Activated T-cell treated with anti-CD3 and anti-CD28 coated beads for 4 hours (primary cell): ENCODE results near the gene NRP1.
"Not testable (repeated sequence)": the region's sequence is repeated elsewhere in the genome, so short reads cannot be mapped to it uniquely, and the experiment has no call there.

ENCODE experiments used
- DNase-seq: peaks from one replicate; pipeline ENCODE4 v3.0.0-alpha.2; 2020

NRP1 gene

DNA sequence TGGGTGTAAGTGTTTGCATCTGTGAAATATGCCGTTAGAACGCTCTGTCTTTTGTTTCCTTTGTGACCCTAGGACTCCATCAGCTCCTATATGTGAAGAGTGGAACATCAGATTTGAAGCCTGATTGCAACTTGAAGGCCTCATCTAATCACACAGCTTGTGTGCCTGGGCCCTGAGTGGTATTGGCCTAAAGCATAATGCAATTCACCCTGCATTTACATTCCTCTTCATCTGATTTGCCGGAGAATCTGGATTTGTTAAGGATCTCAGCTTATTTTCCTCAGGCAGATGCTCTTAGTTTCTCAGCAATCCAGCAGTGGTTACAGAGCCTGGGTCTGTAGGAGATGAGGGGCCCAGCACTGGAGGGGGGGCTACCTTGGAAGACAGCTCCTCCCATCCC lies 193.2 kb downstream of the NRP1 start:
- DNase-seq = no peak

DNA sequence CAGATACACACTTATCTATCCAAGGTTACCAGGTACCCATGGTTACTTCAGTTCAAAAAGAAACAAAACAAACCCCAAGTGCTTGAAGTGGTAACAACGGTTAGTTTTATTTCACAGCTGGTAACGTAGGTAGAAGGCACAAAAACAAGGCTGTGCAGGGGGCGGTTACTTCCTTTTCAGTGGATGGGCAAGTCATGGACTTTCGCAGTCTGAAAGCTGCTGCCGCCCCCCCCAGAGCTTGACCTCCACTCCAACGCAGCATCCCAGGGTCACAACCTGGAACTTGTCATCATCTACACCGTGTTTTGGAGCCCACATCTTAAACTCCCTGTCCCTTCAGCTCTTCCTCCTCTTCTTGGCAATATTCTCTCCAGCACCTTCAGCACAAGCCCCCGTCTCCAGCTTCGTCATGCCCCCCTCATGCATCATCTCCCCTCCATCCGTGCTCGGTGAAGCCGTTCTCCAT lies 195.3 kb downstream of the NRP1 start:
- DNase-seq = peak; percentile 46

DNA sequence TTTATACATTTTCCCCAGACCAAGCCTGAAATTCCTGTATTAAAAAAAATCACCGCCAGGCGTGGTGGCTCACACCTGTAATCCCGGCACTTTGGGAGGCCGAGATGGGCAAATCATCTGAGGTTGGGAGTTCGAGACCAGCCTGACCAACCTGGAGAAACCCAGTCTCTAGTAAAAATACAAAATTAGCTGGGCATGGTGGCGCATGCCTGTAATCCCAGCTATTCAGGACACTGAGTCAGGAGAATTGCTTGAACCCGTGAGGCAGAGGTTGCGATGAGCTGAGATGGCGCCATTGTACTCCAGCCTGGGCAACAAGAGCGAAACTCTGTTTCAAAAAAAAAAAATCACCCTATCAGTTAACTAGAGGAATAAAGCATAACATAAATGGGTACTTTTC lies 195.8 kb downstream of the NRP1 start:
- DNase-seq = not testable (repeated sequence)

DNA sequence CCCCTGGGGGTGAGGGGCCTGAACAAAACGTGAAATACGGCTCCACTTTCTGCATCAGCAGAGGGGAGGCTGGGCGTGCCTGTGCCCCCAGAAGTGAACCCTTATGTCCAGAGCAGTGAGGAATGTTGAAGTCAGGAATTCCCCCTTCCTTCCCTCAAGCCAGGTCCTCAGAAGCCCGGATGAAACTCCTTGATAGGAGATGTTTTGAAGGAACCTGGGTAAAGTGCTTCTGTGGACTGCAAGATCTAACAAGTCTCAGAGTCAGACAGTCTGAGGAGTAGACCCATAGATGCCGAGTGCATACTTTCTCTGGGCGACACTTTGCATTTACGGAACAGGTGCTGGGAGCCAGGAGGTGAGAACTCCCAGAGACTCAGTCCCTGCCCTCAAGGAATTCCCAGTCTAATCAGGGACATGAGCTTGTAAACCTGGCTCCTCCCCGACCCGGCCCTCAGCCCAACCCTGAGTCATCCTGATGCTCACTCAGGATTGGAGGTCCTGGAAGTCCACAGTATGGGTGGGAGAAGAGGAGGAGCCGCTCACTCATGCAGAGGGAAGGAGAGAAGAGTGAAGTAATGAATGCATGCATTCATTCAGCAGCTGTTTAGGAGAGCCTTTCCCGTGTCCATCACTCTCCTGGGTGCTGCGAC lies 197.0 kb downstream of the NRP1 start:
- no peak for DNase-seq

DNA sequence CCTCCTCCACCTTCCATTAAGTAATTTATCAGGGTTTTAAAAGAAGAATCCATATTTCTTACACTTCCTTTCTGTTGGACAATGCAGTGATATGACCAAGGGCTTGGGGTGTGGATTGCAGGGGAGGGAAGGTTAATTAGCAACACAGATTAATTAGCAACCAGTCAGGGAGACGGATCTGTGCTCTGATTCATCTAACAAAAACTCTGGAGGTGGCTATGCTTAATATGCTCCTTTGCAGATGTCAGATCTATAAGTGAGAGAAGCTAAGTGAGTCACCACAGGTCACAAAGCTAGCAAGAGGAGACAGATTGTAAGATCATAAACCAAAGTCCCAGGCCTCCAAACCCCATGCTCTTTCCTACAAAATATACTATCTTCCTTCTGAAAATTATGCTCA lies 197.7 kb downstream of the NRP1 start:
- DNase-seq = no peak

DNA sequence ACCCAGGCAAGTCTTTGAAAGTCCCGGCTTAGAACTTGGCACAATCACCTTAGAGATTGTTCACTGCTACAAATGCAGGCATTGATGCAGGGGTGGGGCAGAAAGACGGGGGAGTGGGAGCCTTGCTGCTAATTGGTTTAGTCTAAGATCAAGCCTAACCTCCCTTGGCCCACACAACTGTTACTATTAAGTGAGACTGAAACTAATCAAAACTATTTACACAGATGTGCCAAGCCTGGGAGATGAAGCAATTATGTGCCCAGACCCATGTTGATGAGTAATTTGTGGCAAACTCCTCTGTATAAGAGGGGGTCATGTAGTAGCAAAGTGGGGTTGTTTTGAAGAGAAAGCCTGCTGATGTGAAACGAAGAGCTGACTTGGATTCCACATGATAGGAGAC lies 198.2 kb downstream of the NRP1 start:
- no peak for DNase-seq

DNA sequence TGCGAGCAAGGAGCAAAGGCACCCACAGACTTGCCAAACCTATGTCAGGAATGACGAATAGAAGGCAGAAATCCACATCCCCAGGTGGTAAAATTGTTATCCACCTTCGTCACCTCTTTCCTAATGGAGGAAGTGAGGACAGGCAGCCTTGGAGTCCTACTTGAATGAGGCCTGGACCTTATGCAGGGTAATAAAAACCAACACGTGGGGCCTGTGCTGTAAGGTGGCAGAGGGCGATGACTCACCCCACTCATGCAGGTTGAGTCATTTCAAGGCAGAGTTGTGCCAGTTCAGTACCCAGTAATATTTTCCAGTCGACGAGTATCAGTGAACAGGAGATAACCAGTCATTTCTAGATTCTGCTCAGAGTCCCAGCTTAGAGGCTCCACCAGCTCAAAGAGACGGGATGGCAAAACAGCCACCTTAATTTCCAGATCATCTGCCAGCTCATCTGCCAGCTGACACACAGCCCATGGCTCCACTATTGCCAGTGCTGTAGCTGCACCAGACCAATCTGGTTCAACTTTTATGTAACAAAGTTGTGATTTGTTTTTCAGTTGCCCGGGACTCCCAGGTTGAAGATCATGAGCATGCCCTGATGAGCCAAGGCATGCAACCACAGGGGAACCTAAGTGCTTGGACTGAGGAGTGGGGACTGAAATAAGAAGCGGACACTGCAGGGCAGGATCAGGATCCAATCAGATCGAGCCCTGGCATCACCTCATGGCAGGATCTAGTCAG lies 200.3 kb downstream of the NRP1 start:
- DNase-seq = peak; percentile 67

DNA sequence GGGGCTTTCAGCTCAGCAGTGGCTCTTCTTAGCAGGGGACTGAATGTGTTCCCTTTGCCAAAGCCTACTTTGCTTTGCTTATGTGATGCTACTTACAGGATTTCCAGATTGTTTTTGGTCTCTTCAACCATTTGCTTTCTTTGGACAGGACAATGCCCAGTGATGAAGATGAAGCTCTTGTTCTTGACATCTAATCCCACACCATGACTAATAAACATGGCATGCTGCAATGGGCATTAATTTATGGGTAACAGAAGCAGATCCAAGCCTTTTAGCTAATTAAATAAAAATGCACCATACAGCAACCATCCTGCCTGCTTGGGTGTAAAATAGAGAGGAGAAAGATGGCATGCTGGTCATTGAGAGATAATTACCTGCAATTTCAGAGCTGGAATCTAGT lies 200.9 kb downstream of the NRP1 start:
- DNase-seq = no peak

DNA sequence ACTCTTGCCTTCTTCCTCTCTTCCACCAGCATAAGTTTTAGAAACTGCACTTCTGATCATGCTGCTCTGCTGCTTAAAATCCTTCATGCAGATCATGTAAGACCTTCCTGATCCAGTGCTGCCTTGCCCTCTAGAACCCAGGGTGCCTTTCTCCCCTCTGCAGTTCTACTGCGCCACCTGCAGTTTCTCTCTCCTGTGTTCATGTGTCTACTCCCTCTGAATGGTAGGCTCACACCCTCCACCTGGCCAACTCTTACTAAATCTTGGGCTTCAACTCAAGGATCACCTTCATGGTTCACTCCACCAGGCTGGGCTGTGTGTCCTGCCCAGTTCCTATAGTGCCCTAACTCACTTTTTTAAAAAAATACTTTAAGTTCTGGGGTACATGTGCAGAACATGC lies 201.8 kb downstream of the NRP1 start:
- no peak for DNase-seq

DNA sequence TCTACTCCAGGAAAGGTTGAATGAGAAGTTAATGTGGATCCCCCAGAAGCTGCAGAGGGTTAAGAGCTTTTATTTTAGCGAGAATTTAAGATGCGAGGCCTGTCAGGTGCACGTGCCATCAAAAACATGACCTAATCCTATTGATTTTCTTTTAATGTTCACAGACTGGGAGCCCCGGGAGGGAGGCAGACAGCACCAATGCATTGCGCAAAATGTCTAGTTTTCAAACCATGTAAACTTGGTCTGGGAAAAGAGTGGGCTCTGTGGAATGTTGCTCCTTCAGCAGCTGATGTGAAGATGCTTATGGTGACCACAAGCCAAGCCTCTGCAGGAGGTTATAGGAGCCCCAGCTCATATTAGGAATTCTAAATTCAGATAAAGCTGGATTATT lies 204.5 kb downstream of the NRP1 start:
- DNase-seq = no peak

DNA sequence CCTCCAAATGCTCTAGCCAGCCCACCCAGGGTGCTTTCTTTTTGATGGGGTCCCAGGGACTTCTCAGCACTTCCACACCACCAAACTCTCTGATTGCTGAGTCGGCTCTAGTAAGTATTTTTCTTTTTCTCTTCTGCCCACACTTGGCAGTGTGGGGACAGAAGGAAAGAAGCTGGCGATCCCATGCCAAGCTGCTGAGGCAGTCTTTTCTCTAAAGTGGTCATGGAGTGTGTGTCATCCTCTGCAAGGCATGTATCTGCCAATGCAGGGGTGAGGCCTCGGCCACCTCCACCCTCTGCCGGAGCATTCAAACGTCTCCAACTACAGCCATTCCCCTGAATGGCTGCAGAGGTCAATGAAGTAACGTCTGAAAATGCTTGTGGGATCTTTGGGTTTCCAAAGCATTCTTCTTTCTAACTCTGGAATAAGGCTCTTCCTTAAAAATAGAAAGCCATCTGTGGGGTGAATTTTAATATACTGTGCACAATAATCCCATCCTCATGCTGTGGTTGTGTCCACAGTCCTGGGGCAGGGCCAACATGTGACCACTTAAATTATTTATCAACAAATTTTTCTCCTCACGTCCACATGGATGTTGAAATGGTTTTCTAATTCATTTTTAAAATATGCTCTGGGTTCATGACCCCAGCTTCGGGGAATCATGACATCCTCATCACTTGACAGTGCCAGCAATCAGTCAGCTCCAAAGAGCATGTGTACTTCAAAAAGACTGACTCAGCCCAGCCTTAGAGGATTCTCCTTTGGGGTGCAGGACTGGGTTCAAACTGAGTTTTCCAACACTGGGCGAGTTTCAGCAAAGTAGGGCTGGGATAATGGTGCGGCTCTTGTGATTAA lies 205.1 kb downstream of the NRP1 start:
- no peak for DNase-seq

DNA sequence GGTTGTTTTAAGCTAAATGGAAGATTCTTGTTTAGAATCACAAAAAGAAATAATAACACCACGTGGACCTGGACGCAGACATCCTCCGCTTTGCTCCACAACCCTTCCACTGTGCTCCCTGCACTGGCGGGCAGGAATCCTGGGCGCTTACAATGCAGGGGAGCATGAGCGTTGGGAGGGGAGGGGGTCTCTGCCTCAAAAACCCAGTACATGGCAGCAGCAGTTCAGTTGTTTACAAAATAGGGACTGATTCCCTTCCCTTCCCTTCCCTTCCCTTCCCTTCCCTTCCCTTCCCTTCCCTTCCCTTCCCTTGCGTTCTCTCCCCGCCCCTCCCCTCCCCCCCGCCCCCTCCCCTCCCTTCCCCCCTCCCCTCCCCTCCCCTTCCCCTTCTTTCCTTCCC lies 206.8 kb downstream of the NRP1 start:
- no peak for DNase-seq
